DOHH2 (cell line): ENCODE results near the gene CHI3L2.

Source experiments
- EZH2phosphoT487 ChIP-seq: fragments of 200-600 bp; sonication (generic); IDR thresholded peaks from 2 replicates; pipeline ENCODE4 v1.6.1; 2017; ENCODE audit warnings: borderline replicate concordance, mild to moderate bottlenecking, antibody characterized with exemption, low read length, moderate library complexity, mixed read lengths
- TF ChIP-seq, protein P1 (sequence below): fragments of 200-600 bp; sonication (generic); IDR thresholded peaks from one replicate; pipeline ENCODE4 v1.5.1; 2014; ENCODE audit warnings: antibody characterized with exemption, mild to moderate bottlenecking, low read depth, low read length; ENCODE audit not compliant: poor library complexity, severe bottlenecking

DNA sequence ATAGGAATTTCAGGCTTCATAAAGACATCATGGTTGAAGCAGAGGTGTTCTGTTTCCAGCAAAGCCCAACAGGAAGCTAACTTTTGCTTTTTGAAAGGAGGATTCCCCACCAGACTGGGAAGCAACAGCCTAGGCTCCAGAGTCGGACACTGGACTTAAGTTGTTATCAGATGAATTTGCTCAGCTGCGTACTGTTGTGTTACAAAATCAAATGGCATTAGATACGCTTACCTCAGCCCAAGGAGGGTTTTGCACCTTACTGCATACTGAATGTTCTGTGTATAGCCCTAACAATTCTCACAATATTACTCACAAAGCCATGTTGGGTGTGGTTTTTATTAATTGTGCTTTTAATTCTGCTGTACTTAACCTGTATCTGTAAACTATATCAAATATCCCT is 62.6 kb downstream of the CHI3L2 start:
- TF ChIP-seq, protein P1, sequence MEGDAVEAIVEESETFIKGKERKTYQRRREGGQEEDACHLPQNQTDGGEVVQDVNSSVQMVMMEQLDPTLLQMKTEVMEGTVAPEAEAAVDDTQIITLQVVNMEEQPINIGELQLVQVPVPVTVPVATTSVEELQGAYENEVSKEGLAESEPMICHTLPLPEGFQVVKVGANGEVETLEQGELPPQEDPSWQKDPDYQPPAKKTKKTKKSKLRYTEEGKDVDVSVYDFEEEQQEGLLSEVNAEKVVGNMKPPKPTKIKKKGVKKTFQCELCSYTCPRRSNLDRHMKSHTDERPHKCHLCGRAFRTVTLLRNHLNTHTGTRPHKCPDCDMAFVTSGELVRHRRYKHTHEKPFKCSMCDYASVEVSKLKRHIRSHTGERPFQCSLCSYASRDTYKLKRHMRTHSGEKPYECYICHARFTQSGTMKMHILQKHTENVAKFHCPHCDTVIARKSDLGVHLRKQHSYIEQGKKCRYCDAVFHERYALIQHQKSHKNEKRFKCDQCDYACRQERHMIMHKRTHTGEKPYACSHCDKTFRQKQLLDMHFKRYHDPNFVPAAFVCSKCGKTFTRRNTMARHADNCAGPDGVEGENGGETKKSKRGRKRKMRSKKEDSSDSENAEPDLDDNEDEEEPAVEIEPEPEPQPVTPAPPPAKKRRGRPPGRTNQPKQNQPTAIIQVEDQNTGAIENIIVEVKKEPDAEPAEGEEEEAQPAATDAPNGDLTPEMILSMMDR: no peak
- no peak for TF ChIP-seq EZH2phosphoT487
